A549 (cell line): ENCODE data around the gene CEACAM16. TPM values are rescaled to one million over a fixed set of nuclear protein-coding genes. Genes with fewer than 3 reads are reported as not detected.
A peak's percentile ranks its signal among the peaks of the same experiment; 100 is the strongest.

Source experiments
- ATAC-seq, 2 experiments: fragments of 200-7000 bp in 1 of 2; fragments of >200 bp in 1 of 2; cut with Nextera tagmentation in 1 of 2; cut with Tn5 transposase in 1 of 2; 3 replicates each; pipeline versions ENCODE4 v1.8.0 to v1.9.1; 2018 to 2020; ENCODE audit warnings: mild to moderate bottlenecking in 1 of 2, moderate library complexity in 1 of 2
- CTCF ChIA-PET: fragments of 300-600 bp; sonication (Branson Sonifier 250); formaldehyde crosslinking; extraction: SDS; loops from one replicate; lab custom pipeline; 2021; ENCODE audit warnings: antibody characterized with exemption, inconsistent platforms; lab: Yijun Ruan, JAX
- POLR2A ChIA-PET: fragments of 350-600 bp; formaldehyde crosslinking; extraction: SDS; loops from one replicate; lab custom pipeline; 2021; ENCODE audit warnings: antibody characterized with exemption, inconsistent platforms; lab: Yijun Ruan, JAX
- DNase-seq, 2 experiments: peaks; one replicate each; pipeline versions ENCODE4 v3.0.0 to v3.0.0-alpha.2; 2011 to 2016; ENCODE audit warnings: low read depth in 1 of 2, low spot score in 1 of 2
- FAIRE-seq: peaks from 2 replicates; lab custom pipeline; 2011; peaks lifted over from hg19 to GRCh38; lab: Jason Lieb, UNC
- H3K27ac ChIP-seq, 2 experiments: fragments of >200 bp; sonication (Bioruptor Twin); formaldehyde crosslinking; 3 replicates each; pipeline ENCODE4 v1.5.1; 2016 to 2017
- H3K4me1 ChIP-seq: fragments of >200 bp; sonication (Bioruptor Twin); formaldehyde crosslinking; 3 replicates; pipeline ENCODE4 v1.6.1; 2016
- H3K4me2 ChIP-seq: fragments of >200 bp; sonication (Bioruptor Twin); formaldehyde crosslinking; 3 replicates; pipeline ENCODE4 v1.6.1; 2016
- H3K4me3 ChIP-seq: fragments of >200 bp; sonication (Bioruptor Twin); formaldehyde crosslinking; 3 replicates; pipeline ENCODE4 v1.5.1; 2016
- H3K9me3 ChIP-seq: fragments of >200 bp; sonication (Bioruptor Twin); formaldehyde crosslinking; 3 replicates; pipeline ENCODE4 v1.6.1; 2016
- CEBPB ChIP-seq, 2 experiments: fragments of >200 bp in 1 of 2; sonication (Bioruptor Twin) in 1 of 2; formaldehyde crosslinking in 1 of 2; IDR thresholded peaks; 2 replicates each; pipeline ENCODE4 v1.6.1; 2012 to 2016
- EHF ChIP-seq: fragments of 250-450 bp; sonication (Bioruptor Pico); IDR thresholded peaks from 2 replicates; pipeline ENCODE4 v1.5.0; 2020; ENCODE audit warnings: mild to moderate bottlenecking
- EP300 ChIP-seq, 2 experiments: fragments of >200 bp; sonication (Bioruptor Twin); formaldehyde crosslinking; IDR thresholded peaks; 2 replicates in 1 of 2; 3 replicates in 1 of 2; pipeline ENCODE4 v1.6.1; 2016 to 2017
- ESRRA ChIP-seq: fragments of 150-350 bp; IDR thresholded peaks from 2 replicates; pipeline ENCODE4 v1.6.1; 2014; ENCODE audit warnings: mild to moderate bottlenecking, low read length, borderline replicate concordance
- FOSB ChIP-seq: fragments of 250-450 bp; sonication (Bioruptor Pico); IDR thresholded peaks from 2 replicates; pipeline ENCODE4 v1.5.0; 2020; ENCODE audit warnings: mild to moderate bottlenecking, moderate library complexity
- FOSL2 ChIP-seq, 2 experiments: fragments of 450-650 bp in 1 of 2; fragments of >200 bp in 1 of 2; sonication (Bioruptor Twin) in 1 of 2; formaldehyde crosslinking; IDR thresholded peaks; 2 replicates each; pipeline versions ENCODE4 v1.5.0 to v1.6.1; 2016 to 2020; ENCODE audit warnings: mild to moderate bottlenecking in 1 of 2, moderate library complexity in 1 of 2
- GATA3 ChIP-seq: IDR thresholded peaks from 2 replicates; pipeline ENCODE4 v1.6.1; 2012; ENCODE audit warnings: borderline replicate concordance
- HDAC2 ChIP-seq: fragments of 200-600 bp; sonication (generic); IDR thresholded peaks from 2 replicates; pipeline ENCODE4 v1.6.1; 2016
- HOXB5 ChIP-seq: fragments of 250-450 bp; sonication (Bioruptor Pico); IDR thresholded peaks from 2 replicates; pipeline ENCODE4 v1.5.0; 2020; ENCODE audit warnings: mild to moderate bottlenecking, moderate library complexity
- JUN ChIP-seq, 2 experiments: fragments of >200 bp; sonication (Bioruptor Twin); formaldehyde crosslinking; IDR thresholded peaks; 2 replicates in 1 of 2; 3 replicates in 1 of 2; pipeline ENCODE4 v1.6.1; 2016 to 2017
- JUNB ChIP-seq: fragments of >200 bp; sonication (Bioruptor Twin); formaldehyde crosslinking; IDR thresholded peaks from 2 replicates; pipeline ENCODE4 v1.6.1; 2016
- KDM1A ChIP-seq: fragments of 200-600 bp; sonication (generic); IDR thresholded peaks from 2 replicates; pipeline ENCODE4 v1.6.1; 2016; ENCODE audit warnings: low read depth, mild to moderate bottlenecking
- MAX ChIP-seq: IDR thresholded peaks from 2 replicates; pipeline ENCODE4 v1.6.1; 2012
- MAZ ChIP-seq: fragments of 150-350 bp; IDR thresholded peaks from 2 replicates; pipeline ENCODE4 v1.6.1; 2014; ENCODE audit warnings: antibody characterized with exemption, low read depth, low read length, borderline replicate concordance
- NPAS2 ChIP-seq: fragments of 250-450 bp; sonication (Bioruptor Pico); IDR thresholded peaks from 2 replicates; pipeline ENCODE4 v1.8.0; 2022; ENCODE audit warnings: mild to moderate bottlenecking, moderate library complexity, borderline replicate concordance
- NR3C1 ChIP-seq: fragments of >200 bp; sonication (Bioruptor Twin); formaldehyde crosslinking; IDR thresholded peaks from 3 replicates; pipeline ENCODE4 v1.6.1; 2017
- SREBF2 ChIP-seq: fragments of 450-650 bp; IDR thresholded peaks from 2 replicates; pipeline ENCODE4 v1.6.1; 2014; ENCODE audit warnings: mild to moderate bottlenecking, moderate library complexity
- ZNF302 ChIP-seq: fragments of 250-450 bp; sonication (Bioruptor Pico); IDR thresholded peaks from 2 replicates; pipeline ENCODE4 v1.9.0; 2021; ENCODE audit warnings: inconsistent platforms, mild to moderate bottlenecking, moderate library complexity
- ZSCAN20 ChIP-seq: fragments of 250-450 bp; sonication (Bioruptor Pico); IDR thresholded peaks from 2 replicates; pipeline ENCODE4 v1.8.0; 2022; ENCODE audit warnings: mild to moderate bottlenecking, moderate library complexity
- WGBS: methylation state at CpG from one replicate; pipeline ENCODE4 v1.1.6; 2017; ENCODE audit errors: missing lambda C conversion rate; 5-methylcytosine and 5-hydroxymethylcytosine counted together
- polyA plus RNA-seq, 4 experiments: library from polyadenylated mRNA; depleted of rRNA in 3 of 4; stranded (reverse); fragments of >200 nt; fragmentation: RNase III in 1 of 4; extraction: RNeasy Plus Mini Kit Qiagen cat#74134 plus additional on column Dnase treatment in 1 of 4; gene quantifications; 2 replicates in 3 of 4; 3 replicates in 1 of 4; pipeline ENCODE4 v1.2.3, GENCODE V29; 2011 to 2017
- TF ChIP-seq, protein P1 (sequence below): fragments of 450-650 bp; IDR thresholded peaks from 2 replicates; pipeline ENCODE4 v1.6.1; 2014; ENCODE audit warnings: antibody characterized with exemption

The CEACAM16 gene
- polyA plus RNA-seq, 2 of the 4 experiments (the other 2 are of a cell fraction): not detected

GRCh38 chr19:44673510-44673909 is 25.4 kb upstream of the CEACAM16 start:
- Histone ChIP-seq H3K27ac (no peak overlapping the region), H3K4me1 (peaks cover 25% of the 10 kb centered on the region), H3K4me2 (no peak overlapping the region), H3K4me3 (no peak overlapping the region), H3K9me3 (no peaks in the 10 kb centered on the region)
- no peak for ATAC-seq
- CTCF ChIA-PET: interaction anchor here (1.3 to 15.7 kb wide), 3 partner anchors 14 to 103 kb away, joined by 3 to 180 read pairs (median 8); no protein-coding TSS in a partner anchor
- FAIRE-seq: no peak
- 96% methylated on average over 4 of the region's 4 CpGs for WGBS
- no peak for DNase-seq
- TF ChIP-seq ZSCAN20 (CRISPR knock-in tag): no peak
- TF ChIP-seq KDM1A: 0 out of 2 replicates have a peak, but pooled peaks have one; percentile 14
- POLR2A ChIA-PET: interaction anchor here (0.6 to 0.7 kb wide), 2 partner anchors 44 to 59 kb away, joined by 4 read pairs; no protein-coding TSS in a partner anchor

GRCh38 chr19:44675521-44675920 is 23.4 kb upstream of the CEACAM16 start:
- ChIA-PET CTCF (interaction anchor here (0.7 to 15.7 kb wide), 7 partner anchors 14 to 105 kb away, joined by 3 to 180 read pairs (median 8); no protein-coding TSS in a partner anchor), POLR2A (interaction anchor here (1.6 kb wide), 1 partner anchor 10 kb away, joined by 3 read pairs; no protein-coding TSS in a partner anchor)
- DNase-seq: no peak
- Histone ChIP-seq H3K27ac (peak overlapping the region in 1 of 2 experiments; percentile 86; a peak in 2 of 6 replicates), H3K4me1 (peaks cover 18% of the 10 kb centered on the region), H3K4me3 (no peak overlapping the region), H3K4me2 (no peak overlapping the region), H3K9me3 (no peaks in the 10 kb centered on the region)
- FAIRE-seq: no peak
- no peak for ATAC-seq
- WGBS: 91% methylated on average over 6 of the region's 6 CpGs
- TF ChIP-seq NPAS2 (no peak), FOSL2 (IDR thresholded peaks at IDR 0.05) (no peak), FOSL2 (CRISPR knock-in tag; IDR thresholded peaks at IDR 0.05) (no peak), ZNF302 (CRISPR knock-in tag) (no peak), ESRRA (no peak), NR3C1 (no peak), HDAC2 (no peak)

GRCh38 chr19:44677019-44677811 is 21.7 kb upstream of the CEACAM16 start:
- ATAC-seq: peak; percentile 62 to 86
- peak; percentile 89 to 90 for DNase-seq
- H3K4me2 ChIP-seq: peak overlapping the region; percentile 36
- H3K4me3 ChIP-seq: no peak overlapping the region
- peaks cover 34% of the 10 kb centered on the region for H3K4me1 ChIP-seq
- peak overlapping the region; percentile 61 to 86 for H3K27ac ChIP-seq
- TF ChIP-seq GATA3 (peak; percentile 60; the same call in 1 of the 2 replicates), HOXB5 (CRISPR knock-in tag) (0 out of 2 replicates have a peak, but pooled peaks have one; percentile 22), JUNB (peak; percentile 60), JUN (IDR thresholded peaks at IDR 0.05) (peak; percentile 45 to 56; a peak in 3 of 5 replicates), CEBPB (IDR thresholded peaks at IDR 0.05) (peak; percentile 82 to 93), ZSCAN20 (CRISPR knock-in tag) (0 out of 2 replicates have a peak, but pooled peaks have one; percentile 22), FOSL2 (IDR thresholded peaks at IDR 0.05) (0 out of 2 replicates have a peak, but pooled peaks have one; percentile 23), FOSL2 (CRISPR knock-in tag; IDR thresholded peaks at IDR 0.05) (peak; percentile 73), HDAC2 (no peak), EHF (CRISPR knock-in tag) (no peak), MAX (peak; percentile 15; the same call in 1 of the 2 replicates), MAZ (no peak), FOSB (CRISPR knock-in tag) (0 out of 2 replicates have a peak, but pooled peaks have one; percentile 35), EP300 (IDR thresholded peaks at IDR 0.05) (no peak), SREBF2 (no peak)
- TF ChIP-seq, protein P1, sequence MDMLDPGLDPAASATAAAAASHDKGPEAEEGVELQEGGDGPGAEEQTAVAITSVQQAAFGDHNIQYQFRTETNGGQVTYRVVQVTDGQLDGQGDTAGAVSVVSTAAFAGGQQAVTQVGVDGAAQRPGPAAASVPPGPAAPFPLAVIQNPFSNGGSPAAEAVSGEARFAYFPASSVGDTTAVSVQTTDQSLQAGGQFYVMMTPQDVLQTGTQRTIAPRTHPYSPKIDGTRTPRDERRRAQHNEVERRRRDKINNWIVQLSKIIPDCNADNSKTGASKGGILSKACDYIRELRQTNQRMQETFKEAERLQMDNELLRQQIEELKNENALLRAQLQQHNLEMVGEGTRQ: peak; percentile 76
- no peaks in the 10 kb centered on the region for H3K9me3 ChIP-seq
- FAIRE-seq: peak; percentile 99
- ChIA-PET POLR2A (interaction anchor here (0.7 to 1.2 kb wide), 3 partner anchors 47 to 93 kb away, joined by 3 to 4 read pairs (median 3); no protein-coding TSS in a partner anchor), CTCF (interaction anchor here (0.7 to 15.7 kb wide), 8 partner anchors 12 to 107 kb away, joined by 3 to 180 read pairs (median 6); no protein-coding TSS in a partner anchor)
- 34% methylated on average over 8 of the region's 8 CpGs for WGBS
